Epithelial cell of proximal tubule (primary cell): ENCODE measurements around the gene AGFG2. TPM values are rescaled to one million over a fixed set of nuclear protein-coding genes. Genes with fewer than 3 reads are reported as not detected.
"Not testable (repeated sequence)": the region's sequence is repeated elsewhere in the genome, so short reads cannot be mapped to it uniquely, and the experiment has no call there.

Experiments used
- DNase-seq: peaks from one replicate; pipeline ENCODE4 v3.0.0-alpha.2; 2011; ENCODE audit warnings: low read depth
- H3K4me3 ChIP-seq: 2 replicates; pipeline ENCODE4 v1.5.1; 2011; ENCODE audit warnings: low read depth, mild to moderate bottlenecking, low read length
- CTCF ChIP-seq: conservative IDR thresholded peaks from 2 replicates; pipeline ENCODE4 v1.5.1; 2012; ENCODE audit warnings: low read depth, mild to moderate bottlenecking, low read length
- total RNA-seq: library from RNA; depleted of rRNA; stranded (reverse); fragments of >200 nt; gene quantifications from 2 replicates; pipeline ENCODE4 v1.2.3, GENCODE V29; 2015

Gene AGFG2
- total RNA-seq, 1 donor from 2014 or later: 10.9 TPM

GRCh38 chr7:100562195-100563099 is 23.4 kb downstream of the AGFG2 start:
- TF ChIP-seq CTCF: no peak
- DNase-seq: no peak
- H3K4me3 ChIP-seq: no peak overlapping the region

GRCh38 chr7:100563100-100563564 is 24.1 kb downstream of the AGFG2 start:
- no peak overlapping the region for H3K4me3 ChIP-seq
- TF ChIP-seq CTCF: no peak
- DNase-seq: no peak

- peak; percentile 97 for TF ChIP-seq CTCF
- H3K4me3 ChIP-seq: no peak overlapping the region
- DNase-seq: no peak
These were observed 24.9 kb downstream of the AGFG2 start for GRCh38 chr7:100563809-100564400.

GRCh38 chr7:100564405-100564804 is 25.4 kb downstream of the AGFG2 start:
- DNase-seq: not testable (repeated sequence)

GRCh38 chr7:100565133-100565571 is 26.1 kb downstream of the AGFG2 start:
- no peak overlapping the region for H3K4me3 ChIP-seq
- DNase-seq: no peak
- no peak for TF ChIP-seq CTCF

More at GRCh38 chr7:100564405-100564804, 25.4 kb downstream of the AGFG2 start:
- H3K4me3 ChIP-seq: not testable (repeated sequence)

- no peak for DNase-seq
- TF ChIP-seq CTCF: no peak
- no peak overlapping the region for H3K4me3 ChIP-seq
These were observed 27.1 kb downstream of the AGFG2 start for GRCh38 chr7:100566018-100566531.

- DNase-seq: no peak
- TF ChIP-seq CTCF: no peak
These were observed 28.2 kb downstream of the AGFG2 start for GRCh38 chr7:100567031-100567730.

More at GRCh38 chr7:100567031-100567730, 28.2 kb downstream of the AGFG2 start:
- no peak overlapping the region for H3K4me3 ChIP-seq
